Astrocyte (in vitro differentiated cells and primary cell): ENCODE data around the gene ABHD17B. TPM values are rescaled to one million over a fixed set of nuclear protein-coding genes. Genes with fewer than 3 reads are reported as not detected.

Experiments used
- DNase-seq: peaks from one replicate; pipeline ENCODE4 v3.0.0-alpha.2; 2010; ENCODE audit warnings: low read depth
- FAIRE-seq: peaks from 2 replicates; lab custom pipeline; 2011; peaks lifted over from hg19 to GRCh38; lab: Jason Lieb, UNC
- H2AFZ ChIP-seq: 2 replicates; pipeline ENCODE4 v1.6.0; 2012; ENCODE audit warnings: low read depth, low read length, inconsistent platforms
- H3K27ac ChIP-seq: 2 replicates; pipeline ENCODE4 v1.5.1; 2011; ENCODE audit warnings: low read depth, low read length, inconsistent platforms
- H3K27me3 ChIP-seq: 2 replicates; pipeline ENCODE4 v1.6.0; 2011; ENCODE audit warnings: low read length, inconsistent platforms; ENCODE audit not compliant: insufficient read depth
- H3K36me3 ChIP-seq: 2 replicates; pipeline ENCODE4 v1.5.1; 2011; ENCODE audit warnings: low read length, inconsistent platforms; ENCODE audit not compliant: insufficient read depth
- H3K4me1 ChIP-seq: 2 replicates; pipeline ENCODE4 v1.5.1; 2011; ENCODE audit warnings: low read length, inconsistent platforms; ENCODE audit not compliant: insufficient read depth
- H3K4me2 ChIP-seq: 2 replicates; pipeline ENCODE4 v1.6.0; 2012; ENCODE audit warnings: low read length, inconsistent platforms
- H3K4me3 ChIP-seq: 2 replicates; pipeline ENCODE4 v1.5.1; 2011; ENCODE audit warnings: low read depth, mild to moderate bottlenecking, low read length, inconsistent platforms; ENCODE audit not compliant: insufficient read depth
- H3K79me2 ChIP-seq: 2 replicates; pipeline ENCODE4 v1.6.0; 2012; ENCODE audit warnings: mild to moderate bottlenecking, low read length, inconsistent platforms; ENCODE audit not compliant: insufficient read depth
- H3K9ac ChIP-seq: 2 replicates; pipeline ENCODE4 v1.6.0; 2012; ENCODE audit warnings: mild to moderate bottlenecking, low read length, inconsistent platforms
- H3K9me3 ChIP-seq: 2 replicates; pipeline ENCODE4 v1.5.1; 2012; ENCODE audit warnings: low read depth, mild to moderate bottlenecking, low read length, inconsistent platforms; ENCODE audit not compliant: insufficient read depth
- H4K20me1 ChIP-seq: 2 replicates; pipeline ENCODE4 v1.6.0; 2012; ENCODE audit warnings: low read length, inconsistent platforms; ENCODE audit not compliant: insufficient read depth
- H3K27ac Mint-ChIP-seq: one replicate; pipeline ENCODE4 v1.8.0; 2021; ENCODE audit warnings: mild to moderate bottlenecking, mixed read lengths; ENCODE audit not compliant: unreplicated experiment
- H3K27me3 Mint-ChIP-seq: one replicate; pipeline ENCODE4 v1.8.0; 2021; ENCODE audit warnings: low read depth, mixed read lengths; ENCODE audit not compliant: unreplicated experiment
- H3K36me3 Mint-ChIP-seq: one replicate; pipeline ENCODE4 v1.8.0; 2021; ENCODE audit warnings: low read depth, mixed read lengths; ENCODE audit not compliant: unreplicated experiment
- H3K4me1 Mint-ChIP-seq: one replicate; pipeline ENCODE4 v1.8.0; 2021; ENCODE audit warnings: low read depth, mixed read lengths; ENCODE audit not compliant: unreplicated experiment
- H3K4me3 Mint-ChIP-seq: one replicate; pipeline ENCODE4 v1.8.0; 2021; ENCODE audit warnings: mild to moderate bottlenecking, moderate library complexity, mixed read lengths; ENCODE audit not compliant: unreplicated experiment
- H3K9me3 Mint-ChIP-seq: one replicate; pipeline ENCODE4 v1.8.0; 2021; ENCODE audit warnings: mild to moderate bottlenecking, mixed read lengths; ENCODE audit not compliant: unreplicated experiment
- EZH2 ChIP-seq: IDR thresholded peaks from 2 replicates; pipeline ENCODE4 v1.6.1; 2012; ENCODE audit warnings: mild to moderate bottlenecking, low read length, inconsistent platforms; ENCODE audit not compliant: insufficient read depth
- total RNA-seq: library from RNA; stranded (reverse); gene quantifications from 2 replicates; pipeline ENCODE4 v1.2.1, GENCODE V29; 2021
- TF ChIP-seq, protein P1 (sequence below): IDR thresholded peaks from 2 replicates; pipeline ENCODE4 v1.5.1; 2011; ENCODE audit warnings: low read depth, mild to moderate bottlenecking, inconsistent platforms, low read length, moderate library complexity; ENCODE audit not compliant: insufficient read depth

The ABHD17B gene
- total RNA-seq, 1 donor from 2014 or later = 21.3 TPM

DNA sequence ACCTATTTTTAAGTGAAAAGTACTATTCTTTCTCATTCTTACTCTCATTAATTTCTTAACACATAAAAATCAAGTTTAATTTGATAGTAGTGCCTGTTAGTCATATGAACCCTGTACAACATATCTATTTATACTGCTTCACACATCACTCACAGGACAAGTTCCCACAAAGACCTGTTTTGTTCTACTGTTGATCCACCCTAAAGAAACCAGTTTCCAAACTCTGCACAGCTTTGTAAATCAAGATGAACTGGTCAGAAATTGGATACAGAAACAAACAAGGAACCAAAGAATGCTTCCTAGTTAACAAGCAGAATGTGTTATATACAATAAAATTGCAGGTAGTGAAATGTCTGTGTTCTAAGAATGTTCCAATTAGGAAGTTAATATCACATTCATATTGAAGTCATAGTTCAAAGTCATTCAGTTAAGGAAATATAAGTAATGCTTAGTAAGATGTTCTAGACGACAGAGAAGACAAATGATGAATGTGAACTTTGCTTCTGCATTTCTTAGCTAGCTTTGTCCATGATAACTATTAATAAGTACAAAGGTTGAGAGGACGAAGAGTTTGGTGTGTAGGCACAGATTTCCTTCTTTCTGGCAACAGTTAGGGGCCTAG is 33.9 kb upstream of the ABHD17B start:
- Histone ChIP-seq H4K20me1 (peaks cover 6% of the 10 kb centered on the region), H3K4me1 (no peaks in the 10 kb centered on the region), H3K4me3 (no peak overlapping the region), H3K27ac (no peak overlapping the region), H3K79me2 (no peaks in the 10 kb centered on the region), H3K9ac (no peak overlapping the region), H3K36me3 (no peaks in the 10 kb centered on the region), H3K27me3 (no peaks in the 10 kb centered on the region), H3K4me2 (no peak overlapping the region), H3K9me3 (no peaks in the 10 kb centered on the region), H2AFZ (no peak overlapping the region)
- peaks cover 21% of the 10 kb centered on the region for H3K4me1 Mint-ChIP-seq
- no peak for FAIRE-seq
- TF ChIP-seq, protein P1, sequence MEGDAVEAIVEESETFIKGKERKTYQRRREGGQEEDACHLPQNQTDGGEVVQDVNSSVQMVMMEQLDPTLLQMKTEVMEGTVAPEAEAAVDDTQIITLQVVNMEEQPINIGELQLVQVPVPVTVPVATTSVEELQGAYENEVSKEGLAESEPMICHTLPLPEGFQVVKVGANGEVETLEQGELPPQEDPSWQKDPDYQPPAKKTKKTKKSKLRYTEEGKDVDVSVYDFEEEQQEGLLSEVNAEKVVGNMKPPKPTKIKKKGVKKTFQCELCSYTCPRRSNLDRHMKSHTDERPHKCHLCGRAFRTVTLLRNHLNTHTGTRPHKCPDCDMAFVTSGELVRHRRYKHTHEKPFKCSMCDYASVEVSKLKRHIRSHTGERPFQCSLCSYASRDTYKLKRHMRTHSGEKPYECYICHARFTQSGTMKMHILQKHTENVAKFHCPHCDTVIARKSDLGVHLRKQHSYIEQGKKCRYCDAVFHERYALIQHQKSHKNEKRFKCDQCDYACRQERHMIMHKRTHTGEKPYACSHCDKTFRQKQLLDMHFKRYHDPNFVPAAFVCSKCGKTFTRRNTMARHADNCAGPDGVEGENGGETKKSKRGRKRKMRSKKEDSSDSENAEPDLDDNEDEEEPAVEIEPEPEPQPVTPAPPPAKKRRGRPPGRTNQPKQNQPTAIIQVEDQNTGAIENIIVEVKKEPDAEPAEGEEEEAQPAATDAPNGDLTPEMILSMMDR = no peak
- no peak for TF ChIP-seq EZH2
- no peaks in the 10 kb centered on the region for H3K36me3 Mint-ChIP-seq
- no peaks in the 10 kb centered on the region for H3K9me3 Mint-ChIP-seq
- no peak for DNase-seq
- H3K27ac Mint-ChIP-seq = no peak overlapping the region
- no peak overlapping the region for H3K4me3 Mint-ChIP-seq
- H3K27me3 Mint-ChIP-seq = no peaks in the 10 kb centered on the region

DNA sequence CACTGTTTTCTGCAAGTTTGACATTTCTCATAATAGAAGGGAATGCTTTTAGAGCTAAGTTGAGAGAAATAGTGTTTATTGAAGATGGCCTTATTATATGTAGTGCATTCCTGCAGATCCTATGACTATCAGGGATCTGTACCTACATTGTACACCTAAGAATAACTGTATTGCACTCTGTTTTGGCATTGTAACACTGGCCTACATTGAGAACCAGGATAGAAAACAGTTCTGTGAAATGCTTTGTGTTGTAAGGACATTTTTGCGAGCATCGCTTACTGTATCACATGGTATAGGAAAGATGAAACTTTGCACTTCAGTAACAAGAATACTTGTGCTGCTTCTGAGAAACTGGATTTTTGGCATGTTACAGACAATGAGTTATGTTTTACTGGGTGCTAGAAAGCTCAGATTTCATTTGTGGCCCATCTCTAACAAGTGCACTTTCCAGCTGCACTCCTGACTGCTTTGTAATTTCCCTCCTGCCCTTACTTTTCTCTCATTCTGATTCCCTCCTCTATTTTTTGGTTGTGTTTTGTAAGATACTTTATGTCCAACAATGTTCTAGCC is 31.1 kb upstream of the ABHD17B start:
- no peak for FAIRE-seq
- peak; percentile 29 for DNase-seq
- Histone ChIP-seq H3K9ac (no peak overlapping the region), H3K9me3 (no peaks in the 10 kb centered on the region), H3K4me3 (no peak overlapping the region), H3K27ac (no peak overlapping the region), H3K79me2 (peaks cover 4% of the 10 kb centered on the region), H3K4me2 (no peak overlapping the region), H3K36me3 (no peaks in the 10 kb centered on the region), H4K20me1 (peaks cover 6% of the 10 kb centered on the region), H3K27me3 (no peaks in the 10 kb centered on the region), H2AFZ (no peak overlapping the region), H3K4me1 (no peaks in the 10 kb centered on the region)
- Mint-ChIP-seq H3K36me3 (no peaks in the 10 kb centered on the region), H3K27me3 (no peaks in the 10 kb centered on the region), H3K4me1 (peaks cover 21% of the 10 kb centered on the region), H3K4me3 (no peak overlapping the region), H3K9me3 (no peaks in the 10 kb centered on the region), H3K27ac (no peak overlapping the region)
- TF ChIP-seq, protein P1 = no peak
- TF ChIP-seq EZH2 = no peak

DNA sequence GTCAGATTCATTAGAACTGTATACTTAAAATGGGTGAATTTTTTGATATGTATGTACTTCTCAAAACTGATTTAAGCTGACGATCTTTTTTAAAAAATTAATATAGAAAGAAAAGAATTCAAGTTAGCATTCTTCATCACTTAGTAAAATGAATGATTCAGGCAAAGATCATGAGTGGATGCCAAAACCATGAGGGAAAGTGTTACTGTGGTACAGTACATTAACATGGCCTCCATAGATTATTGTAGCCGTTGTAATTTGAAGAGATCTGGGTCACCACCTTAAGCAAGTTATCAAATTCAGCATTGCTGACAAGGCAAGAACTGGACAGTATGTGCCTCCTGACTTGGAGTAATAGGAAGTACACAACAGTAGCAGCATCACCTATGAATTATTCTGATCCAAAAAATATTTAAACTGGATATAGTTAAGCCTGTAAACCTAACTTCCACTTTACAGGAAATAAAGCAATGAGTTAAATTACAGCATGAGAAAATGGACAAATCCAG is 30.1 kb upstream of the ABHD17B start:
- DNase-seq (peak; percentile 57), FAIRE-seq (no peak)
- Mint-ChIP-seq H3K27me3 (no peaks in the 10 kb centered on the region), H3K27ac (no peak overlapping the region), H3K36me3 (no peaks in the 10 kb centered on the region), H3K9me3 (no peaks in the 10 kb centered on the region), H3K4me1 (peaks cover 22% of the 10 kb centered on the region), H3K4me3 (no peak overlapping the region)
- Histone ChIP-seq H4K20me1 (peaks cover 6% of the 10 kb centered on the region), H3K79me2 (peaks cover 7% of the 10 kb centered on the region), H3K27ac (no peak overlapping the region), H3K4me1 (no peaks in the 10 kb centered on the region), H3K4me3 (no peak overlapping the region), H3K36me3 (no peaks in the 10 kb centered on the region), H2AFZ (no peak overlapping the region), H3K4me2 (no peak overlapping the region), H3K9me3 (no peaks in the 10 kb centered on the region), H3K9ac (no peak overlapping the region), H3K27me3 (no peaks in the 10 kb centered on the region)
- TF ChIP-seq EZH2 = no peak
- TF ChIP-seq, protein P1 = no peak
